ENCODE results near the gene CTBP1. TPM values are rescaled to one million over a fixed set of nuclear protein-coding genes. Genes with fewer than 3 reads are reported as not detected.

CTBP1 gene
- polyA plus RNA-seq, 1 donor (not counting 4 experiments of a cell fraction or from before 2014, with no cell fraction given): 46.9 TPM

DNA sequence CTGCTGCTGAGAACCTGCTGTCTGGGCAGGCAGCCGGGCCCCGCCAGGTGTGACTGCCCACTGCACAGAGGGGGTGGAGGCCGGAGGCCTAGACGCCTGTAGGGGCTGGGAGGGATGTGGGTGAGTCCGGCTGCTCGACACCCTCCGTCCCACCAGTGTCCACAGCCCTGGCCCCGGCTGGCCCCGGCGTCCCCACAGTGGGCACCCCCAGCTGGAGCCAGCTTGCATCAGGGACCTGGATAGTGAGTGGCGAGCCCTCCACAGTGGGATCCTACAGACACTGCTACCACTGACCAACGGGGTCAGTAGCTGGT is 41.8 kb downstream of the CTBP1 start:
- DNase-seq (ENCODE audit: low read depth, low spot score): no peak
- TF ChIP-seq, protein P1, sequence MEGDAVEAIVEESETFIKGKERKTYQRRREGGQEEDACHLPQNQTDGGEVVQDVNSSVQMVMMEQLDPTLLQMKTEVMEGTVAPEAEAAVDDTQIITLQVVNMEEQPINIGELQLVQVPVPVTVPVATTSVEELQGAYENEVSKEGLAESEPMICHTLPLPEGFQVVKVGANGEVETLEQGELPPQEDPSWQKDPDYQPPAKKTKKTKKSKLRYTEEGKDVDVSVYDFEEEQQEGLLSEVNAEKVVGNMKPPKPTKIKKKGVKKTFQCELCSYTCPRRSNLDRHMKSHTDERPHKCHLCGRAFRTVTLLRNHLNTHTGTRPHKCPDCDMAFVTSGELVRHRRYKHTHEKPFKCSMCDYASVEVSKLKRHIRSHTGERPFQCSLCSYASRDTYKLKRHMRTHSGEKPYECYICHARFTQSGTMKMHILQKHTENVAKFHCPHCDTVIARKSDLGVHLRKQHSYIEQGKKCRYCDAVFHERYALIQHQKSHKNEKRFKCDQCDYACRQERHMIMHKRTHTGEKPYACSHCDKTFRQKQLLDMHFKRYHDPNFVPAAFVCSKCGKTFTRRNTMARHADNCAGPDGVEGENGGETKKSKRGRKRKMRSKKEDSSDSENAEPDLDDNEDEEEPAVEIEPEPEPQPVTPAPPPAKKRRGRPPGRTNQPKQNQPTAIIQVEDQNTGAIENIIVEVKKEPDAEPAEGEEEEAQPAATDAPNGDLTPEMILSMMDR (optimal IDR thresholded peaks at IDR 0.05 in 1 of 3, IDR thresholded peaks at IDR 0.05 in 1 of 3, conservative IDR thresholded peaks at IDR 0.05 in 1 of 3; ENCODE audit: extremely low read depth in 1 of 3, insufficient read depth in 2 of 3, low read length in 3 of 3): no peak
- TF ChIP-seq EZH2 (IDR thresholded peaks at IDR 0.05; ENCODE audit: low read length): no peak
- H3K36me3 ChIP-seq (ENCODE audit: control insufficient read depth in 2 of 2, extremely low read depth in 1 of 2, insufficient read depth in 2 of 2, low read length in 2 of 2): peaks cover 9 to 11% of the 10 kb centered on the region in 2 experiments
- dilution Hi-C loops (cut with MboI; ENCODE audit: extremely low pct_ligation_motif_present, low sequenced_read_pairs): no loop called here
- H2AFZ ChIP-seq (ENCODE audit: control insufficient read depth, low read length): no peak overlapping the region
- H3K27ac ChIP-seq (ENCODE audit: control insufficient read depth, insufficient read depth, low read length): no peak overlapping the region
- H3K79me2 ChIP-seq (ENCODE audit: control insufficient read depth, insufficient read depth, low read length): no peaks in the 10 kb centered on the region
- H3K4me3 ChIP-seq (ENCODE audit: control insufficient read depth in 2 of 3, extremely low read depth in 1 of 3, insufficient read depth in 2 of 3, low read depth in 1 of 3, low read length in 3 of 3): no peak overlapping the region
- no peaks in the 10 kb centered on the region for H3K9me1 ChIP-seq (ENCODE audit: control insufficient read depth, extremely low read depth, insufficient read depth, low read length)
- no peak for FAIRE-seq
- no peak overlapping the region for H3K4me2 ChIP-seq (ENCODE audit: control insufficient read depth, extremely low read depth, insufficient read depth, low read depth, low read length)
- H3K4me1 ChIP-seq (ENCODE audit: control insufficient read depth, extremely low read depth, insufficient read depth, low read length): peaks cover 3% of the 10 kb centered on the region
- H3K9ac ChIP-seq (ENCODE audit: control insufficient read depth, extremely low read depth, insufficient read depth, low read length): no peak overlapping the region
- no peaks in the 10 kb centered on the region for H4K20me1 ChIP-seq (ENCODE audit: control insufficient read depth, extremely low read depth, insufficient read depth, low read length)
- H3K27me3 ChIP-seq (ENCODE audit: control insufficient read depth, extremely low read depth, insufficient read depth, low read length): no peaks in the 10 kb centered on the region
- no peaks in the 10 kb centered on the region for H3K9me3 ChIP-seq (ENCODE audit: control insufficient read depth, low read depth, low read length)

GRCh38 chr4:1206299-1207156 is 42.4 kb downstream of the CTBP1 start:
- DNase-seq (ENCODE audit: low read depth, low spot score) (no peak), FAIRE-seq (no peak)
- no peak overlapping the region for H2AFZ ChIP-seq (ENCODE audit: control insufficient read depth, low read length)
- TF ChIP-seq EZH2 (IDR thresholded peaks at IDR 0.05; ENCODE audit: low read length): no peak
- TF ChIP-seq, protein P1 (optimal IDR thresholded peaks at IDR 0.05 in 1 of 3, IDR thresholded peaks at IDR 0.05 in 1 of 3, conservative IDR thresholded peaks at IDR 0.05 in 1 of 3; ENCODE audit: extremely low read depth in 1 of 3, insufficient read depth in 2 of 3, low read length in 3 of 3): no peak
- dilution Hi-C loops (cut with MboI; ENCODE audit: extremely low pct_ligation_motif_present, low sequenced_read_pairs): no loop called here
- H3K4me1 ChIP-seq (ENCODE audit: control insufficient read depth, extremely low read depth, insufficient read depth, low read length): peaks cover 3% of the 10 kb centered on the region
- no peaks in the 10 kb centered on the region for H3K27me3 ChIP-seq (ENCODE audit: control insufficient read depth, extremely low read depth, insufficient read depth, low read length)
- H3K27ac ChIP-seq (ENCODE audit: control insufficient read depth, insufficient read depth, low read length): no peak overlapping the region
- H3K4me3 ChIP-seq (ENCODE audit: control insufficient read depth in 2 of 3, extremely low read depth in 1 of 3, insufficient read depth in 2 of 3, low read depth in 1 of 3, low read length in 3 of 3): no peak overlapping the region
- no peaks in the 10 kb centered on the region for H3K9me3 ChIP-seq (ENCODE audit: control insufficient read depth, low read depth, low read length)
- no peak overlapping the region for H3K9ac ChIP-seq (ENCODE audit: control insufficient read depth, extremely low read depth, insufficient read depth, low read length)
- no peak overlapping the region for H3K4me2 ChIP-seq (ENCODE audit: control insufficient read depth, extremely low read depth, insufficient read depth, low read depth, low read length)
- H3K36me3 ChIP-seq (ENCODE audit: control insufficient read depth in 2 of 2, extremely low read depth in 1 of 2, insufficient read depth in 2 of 2, low read length in 2 of 2): peaks cover 6 to 11% of the 10 kb centered on the region in 2 experiments
- no peaks in the 10 kb centered on the region for H4K20me1 ChIP-seq (ENCODE audit: control insufficient read depth, extremely low read depth, insufficient read depth, low read length)
- no peaks in the 10 kb centered on the region for H3K79me2 ChIP-seq (ENCODE audit: control insufficient read depth, insufficient read depth, low read length)
- H3K9me1 ChIP-seq (ENCODE audit: control insufficient read depth, extremely low read depth, insufficient read depth, low read length): no peaks in the 10 kb centered on the region

Data from keratinocyte (primary cell).